Activated T-cell treated with anti-CD3 and anti-CD28 coated beads, Interleukin-2, amount 50 U/mL, for 24 hours (primary cell): ENCODE data around the gene TIMM22.
"Not testable (repeated sequence)": the region's sequence is repeated elsewhere in the genome, so short reads cannot be mapped to it uniquely, and the experiment has no call there.

Experiments used
- DNase-seq: peaks from one replicate; pipeline ENCODE4 v3.0.0-alpha.2; 2020
- H3K27ac Mint-ChIP-seq: 2 replicates; pipeline ENCODE4 v1.8.0; 2020; ENCODE audit warnings: mild to moderate bottlenecking, mixed read lengths
- H3K27me3 Mint-ChIP-seq: 2 replicates; pipeline ENCODE4 v1.8.0; 2020; ENCODE audit warnings: mixed read lengths
- H3K36me3 Mint-ChIP-seq: 2 replicates; pipeline ENCODE4 v1.8.0; 2020; ENCODE audit warnings: low read depth, mixed read lengths
- H3K4me1 Mint-ChIP-seq: 2 replicates; pipeline ENCODE4 v1.8.0; 2020; ENCODE audit warnings: low read depth, mixed read lengths
- H3K4me3 Mint-ChIP-seq: 2 replicates; pipeline ENCODE4 v1.8.0; 2020; ENCODE audit warnings: mild to moderate bottlenecking, moderate library complexity, mixed read lengths
- H3K9me3 Mint-ChIP-seq: 2 replicates; pipeline ENCODE4 v1.8.0; 2020; ENCODE audit warnings: mixed read lengths

The TIMM22 gene

GRCh38 chr17:979539-980405 is 17.2 kb upstream of the TIMM22 start, which contains the start of gene NXN:
Gene NXN, minus strand, starts transcription at chr17:979776.
- H3K4me3 Mint-ChIP-seq: peak within 1 kb of the TSS; percentile 74
- H3K27me3 Mint-ChIP-seq: peaks cover 35% of the 10 kb centered on the region
- H3K4me1 Mint-ChIP-seq: peaks cover 14% of the 10 kb centered on the region
- DNase-seq: peak; percentile 93
- no peaks in the 10 kb centered on the region for H3K36me3 Mint-ChIP-seq
- no peak within 1 kb of the TSS for H3K27ac Mint-ChIP-seq
- H3K9me3 Mint-ChIP-seq: no peaks in the 10 kb centered on the region

DNA sequence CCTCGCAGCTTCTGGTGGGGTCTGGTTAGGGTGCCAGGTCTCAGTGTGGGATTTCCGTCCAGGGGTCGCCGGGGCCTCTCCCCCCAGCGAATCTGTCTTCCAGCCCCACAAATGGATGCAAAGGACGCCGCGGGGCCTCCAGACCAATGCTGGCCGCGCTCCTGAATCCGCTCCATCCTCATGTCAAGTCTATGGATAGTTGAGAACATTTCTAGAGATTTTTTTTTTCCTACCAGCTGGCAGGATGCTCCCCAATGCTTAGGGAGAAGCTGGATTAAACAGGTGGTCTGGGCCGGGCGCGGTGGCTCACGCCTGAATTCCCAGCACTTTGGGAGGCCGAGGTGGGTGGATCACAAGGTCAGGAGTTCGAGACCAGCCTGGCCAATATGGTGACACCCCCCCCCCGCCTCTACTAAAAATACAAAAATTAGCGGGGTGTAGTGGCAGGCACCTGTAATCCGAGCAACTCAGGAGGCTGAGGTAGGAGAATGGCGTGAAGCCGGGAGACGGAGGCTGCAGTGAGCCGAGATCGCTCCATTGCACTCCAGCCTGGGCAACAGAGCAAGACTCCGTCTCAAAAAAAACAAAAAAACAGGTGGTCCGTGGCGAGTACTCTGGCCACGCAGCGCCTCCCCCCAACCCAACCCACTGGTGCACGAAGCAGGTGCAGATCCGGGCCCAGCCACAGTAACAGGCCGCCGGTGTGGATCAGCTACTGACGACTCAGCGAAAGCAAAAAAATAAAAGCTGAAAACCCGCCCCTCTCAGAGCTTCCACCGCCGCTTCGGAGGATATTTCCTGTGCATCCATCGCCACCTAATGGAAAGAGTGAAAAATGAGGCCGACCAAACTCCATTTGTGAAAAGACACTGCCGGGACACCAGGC is 16.3 kb upstream of the TIMM22 start:
- Mint-ChIP-seq H3K4me1 (peaks cover 14% of the 10 kb centered on the region), H3K27me3 (peaks cover 27% of the 10 kb centered on the region), H3K36me3 (no peaks in the 10 kb centered on the region), H3K27ac (peak overlapping the region; percentile 71), H3K9me3 (no peaks in the 10 kb centered on the region), H3K4me3 (peak overlapping the region; percentile 74)
- DNase-seq: peak; percentile 77

GRCh38 chr17:981292-981658 is 15.7 kb upstream of the TIMM22 start:
- H3K9me3 Mint-ChIP-seq: no peaks in the 10 kb centered on the region
- no peaks in the 10 kb centered on the region for H3K36me3 Mint-ChIP-seq
- peak overlapping the region; percentile 71 for H3K27ac Mint-ChIP-seq

DNA sequence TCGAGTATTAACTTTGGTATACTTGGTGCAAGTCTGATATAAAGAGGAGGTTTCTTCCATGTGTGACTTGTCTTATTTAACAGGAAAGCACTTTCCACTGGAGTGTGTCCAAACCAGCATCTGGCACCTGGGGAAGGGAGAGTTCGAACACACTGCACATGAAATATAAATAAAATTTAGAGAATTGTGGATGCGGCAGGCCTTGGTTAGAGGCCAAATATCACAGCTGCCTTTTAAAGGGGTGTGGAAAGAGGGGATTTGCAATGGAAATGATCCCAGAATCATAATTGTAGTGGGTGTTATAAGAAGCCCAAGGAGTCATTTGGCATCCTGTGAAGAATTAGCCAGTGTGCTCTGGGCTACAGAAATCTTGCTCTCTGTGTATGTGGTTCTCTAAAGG is 13.0 kb upstream of the TIMM22 start:
- no peaks in the 10 kb centered on the region for H3K27me3 Mint-ChIP-seq
- H3K9me3 Mint-ChIP-seq: no peaks in the 10 kb centered on the region
- peaks cover 9% of the 10 kb centered on the region for H3K4me1 Mint-ChIP-seq
- H3K27ac Mint-ChIP-seq: no peak overlapping the region
- H3K36me3 Mint-ChIP-seq: no peaks in the 10 kb centered on the region
- DNase-seq: no peak
- no peak overlapping the region for H3K4me3 Mint-ChIP-seq

More at GRCh38 chr17:981292-981658, 15.7 kb upstream of the TIMM22 start:
- H3K4me1 Mint-ChIP-seq: peaks cover 14% of the 10 kb centered on the region
- H3K4me3 Mint-ChIP-seq: peak overlapping the region; percentile 72
- no peak for DNase-seq
- peaks cover 21% of the 10 kb centered on the region for H3K27me3 Mint-ChIP-seq

- no peak for DNase-seq
- Mint-ChIP-seq H3K27ac (no peak overlapping the region), H3K36me3 (no peaks in the 10 kb centered on the region)
These were observed 10.5 kb upstream of the TIMM22 start for GRCh38 chr17:986322-986929.

DNA sequence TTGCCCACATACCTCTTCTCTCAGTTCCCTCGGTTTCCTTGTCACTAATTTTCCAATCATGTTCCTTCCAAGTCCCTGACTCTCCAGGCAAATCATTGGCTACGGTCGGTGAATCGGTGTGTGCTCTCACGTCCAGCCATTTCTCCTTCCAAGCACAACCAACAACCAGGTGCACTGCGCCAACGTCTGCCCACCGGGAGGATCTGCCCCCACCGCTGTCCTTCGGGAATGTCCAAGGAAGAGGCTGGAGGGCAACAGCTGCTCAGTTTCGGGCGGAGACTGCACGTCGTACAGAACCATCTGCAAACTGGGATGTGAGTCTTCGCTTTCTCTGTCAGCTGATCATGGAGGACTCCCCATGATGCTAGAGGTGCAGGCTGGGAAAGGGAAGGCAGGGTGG is 9.0 kb upstream of the TIMM22 start:
- no peaks in the 10 kb centered on the region for H3K9me3 Mint-ChIP-seq
- H3K27ac Mint-ChIP-seq: no peak overlapping the region
- DNase-seq: no peak
- H3K36me3 Mint-ChIP-seq: no peaks in the 10 kb centered on the region
- no peak overlapping the region for H3K4me3 Mint-ChIP-seq
- no peaks in the 10 kb centered on the region for H3K4me1 Mint-ChIP-seq
- H3K27me3 Mint-ChIP-seq: no peaks in the 10 kb centered on the region

More at GRCh38 chr17:986322-986929, 10.5 kb upstream of the TIMM22 start:
- Mint-ChIP-seq H3K4me3 (no peak overlapping the region), H3K27me3 (no peaks in the 10 kb centered on the region), H3K4me1 (no peaks in the 10 kb centered on the region), H3K9me3 (no peaks in the 10 kb centered on the region)

- Mint-ChIP-seq H3K36me3 (no peaks in the 10 kb centered on the region), H3K9me3 (no peaks in the 10 kb centered on the region), H3K4me1 (no peaks in the 10 kb centered on the region), H3K27ac (no peak overlapping the region), H3K27me3 (no peaks in the 10 kb centered on the region), H3K4me3 (no peak overlapping the region)
- DNase-seq: no peak
These were observed 8.4 kb upstream of the TIMM22 start for GRCh38 chr17:988561-988960.

- Mint-ChIP-seq H3K27ac (no peak overlapping the region), H3K36me3 (peaks cover 12% of the 10 kb centered on the region), H3K27me3 (no peaks in the 10 kb centered on the region), H3K9me3 (peaks cover 3% of the 10 kb centered on the region), H3K4me3 (no peak overlapping the region), H3K4me1 (peaks cover 5% of the 10 kb centered on the region)
- DNase-seq: no peak
These were observed 4.0 kb upstream of the TIMM22 start for GRCh38 chr17:992933-993332.

GRCh38 chr17:995324-995723 is 1.6 kb upstream of the TIMM22 start:
- H3K9me3 Mint-ChIP-seq, DNase-seq, H3K27me3 Mint-ChIP-seq, H3K27ac Mint-ChIP-seq, H3K4me3 Mint-ChIP-seq: not testable (repeated sequence)
- H3K4me1 Mint-ChIP-seq: peaks cover 24% of the 10 kb centered on the region
- H3K36me3 Mint-ChIP-seq: peaks cover 25% of the 10 kb centered on the region

DNA sequence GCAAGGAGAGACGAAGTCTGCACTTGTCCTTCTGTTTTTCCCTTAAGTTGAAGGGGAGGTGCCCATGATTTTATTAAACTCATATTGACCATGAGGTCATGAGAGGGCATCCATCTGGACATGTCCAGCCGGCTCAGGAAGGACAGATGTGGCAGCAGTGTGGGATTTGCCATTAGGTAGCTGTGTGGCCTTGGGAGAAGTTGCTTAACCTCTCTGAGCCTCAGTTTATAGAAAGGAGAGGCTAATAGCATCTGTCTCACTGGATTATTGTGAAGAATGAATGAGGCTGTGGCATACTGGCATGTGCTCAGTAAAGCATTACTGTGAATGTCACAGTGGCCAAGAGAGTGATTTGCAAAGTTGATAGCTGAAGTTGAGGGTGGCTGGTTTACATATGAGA is 1.2 kb downstream of the TIMM22 start:
- Mint-ChIP-seq H3K27ac (peak overlapping the region; percentile 100), H3K36me3 (peaks cover 53% of the 10 kb centered on the region), H3K4me1 (peaks cover 26% of the 10 kb centered on the region), H3K27me3 (no peaks in the 10 kb centered on the region), H3K9me3 (peaks cover 3% of the 10 kb centered on the region), H3K4me3 (peak overlapping the region; percentile 94)
- no peak for DNase-seq

GRCh38 chr17:1000597-1001461 is 3.9 kb downstream of the TIMM22 start:
- peaks cover 35% of the 10 kb centered on the region for H3K4me1 Mint-ChIP-seq
- H3K27me3 Mint-ChIP-seq: no peaks in the 10 kb centered on the region
- peaks cover 79% of the 10 kb centered on the region for H3K36me3 Mint-ChIP-seq
- H3K27ac Mint-ChIP-seq: peak overlapping the region; percentile 77
- DNase-seq: no peak
- H3K9me3 Mint-ChIP-seq: no peaks in the 10 kb centered on the region
- H3K4me3 Mint-ChIP-seq: no peak overlapping the region

DNA sequence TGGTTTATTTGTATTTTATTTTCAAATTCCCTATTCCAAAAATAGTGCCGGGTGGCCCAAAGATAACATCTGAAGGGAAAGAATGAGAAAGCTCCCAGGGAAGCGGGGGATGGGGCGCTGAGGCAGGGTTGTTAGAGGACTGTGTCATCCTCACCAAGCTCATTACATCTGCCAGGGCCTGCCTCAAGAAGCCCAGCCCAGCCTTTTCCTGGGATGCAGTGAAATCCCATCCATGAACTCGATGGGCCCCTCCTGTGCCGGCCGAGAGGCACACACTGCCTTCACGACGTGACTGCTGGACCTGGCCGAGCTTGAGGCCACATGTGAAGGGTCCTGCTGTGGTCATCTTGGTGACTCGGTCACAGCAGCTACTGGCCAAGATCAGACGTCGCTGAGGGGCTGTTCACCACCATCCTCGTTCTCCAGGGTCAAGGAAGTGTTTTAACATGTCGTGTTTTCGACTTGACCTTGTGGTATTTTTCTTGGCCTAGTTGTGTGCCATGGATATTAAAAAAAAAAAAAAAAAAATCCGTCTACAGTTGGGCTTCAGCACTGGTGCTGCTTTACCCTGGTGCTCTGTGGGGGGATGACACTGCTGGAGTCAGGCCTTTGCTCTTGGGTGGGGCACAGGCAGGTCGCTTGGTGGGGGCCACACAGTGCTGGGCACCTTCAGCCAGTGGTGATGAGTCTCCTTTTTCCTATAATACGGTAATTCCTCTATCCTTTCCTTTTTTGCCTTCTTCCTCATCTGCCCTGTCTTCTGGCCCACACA is 4.9 kb downstream of the TIMM22 start:
- Mint-ChIP-seq H3K27ac (peak overlapping the region; percentile 73), H3K4me1 (peaks cover 37% of the 10 kb centered on the region), H3K36me3 (peaks cover 82% of the 10 kb centered on the region), H3K9me3 (no peaks in the 10 kb centered on the region), H3K27me3 (no peaks in the 10 kb centered on the region), H3K4me3 (no peak overlapping the region)
- DNase-seq: no peak

DNA sequence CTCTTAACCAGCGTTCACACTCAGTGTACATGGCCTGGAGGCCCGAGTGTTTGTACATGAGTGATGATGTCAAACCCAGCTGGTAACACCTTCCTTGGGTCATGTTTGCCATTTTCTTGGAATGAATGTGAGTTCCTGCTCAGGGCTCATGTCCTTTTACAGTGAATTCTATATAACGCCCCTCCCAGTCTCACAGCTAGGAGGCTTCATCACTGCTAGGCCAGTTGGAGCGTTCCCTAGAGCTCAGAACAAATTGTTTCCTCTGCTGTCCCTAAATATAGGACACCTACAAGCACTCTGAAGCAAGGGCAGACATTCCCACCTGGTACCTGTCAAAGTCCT is 5.5 kb downstream of the TIMM22 start:
- DNase-seq: no peak
- H3K36me3 Mint-ChIP-seq: peaks cover 82% of the 10 kb centered on the region
- H3K27ac Mint-ChIP-seq: peak overlapping the region; percentile 73
- H3K4me1 Mint-ChIP-seq: peaks cover 35% of the 10 kb centered on the region
- no peak overlapping the region for H3K4me3 Mint-ChIP-seq
- H3K27me3 Mint-ChIP-seq: no peaks in the 10 kb centered on the region
- no peaks in the 10 kb centered on the region for H3K9me3 Mint-ChIP-seq
